Femur (tissue), 1 donor: ENCODE measurements around the gene PRKCH.
A peak's percentile ranks its signal among the peaks of the same experiment; 100 is the strongest.

Experiments
- DNase-seq: peaks from one replicate; pipeline ENCODE4 v3.0.0-alpha.2; 2017

The PRKCH gene

DNA sequence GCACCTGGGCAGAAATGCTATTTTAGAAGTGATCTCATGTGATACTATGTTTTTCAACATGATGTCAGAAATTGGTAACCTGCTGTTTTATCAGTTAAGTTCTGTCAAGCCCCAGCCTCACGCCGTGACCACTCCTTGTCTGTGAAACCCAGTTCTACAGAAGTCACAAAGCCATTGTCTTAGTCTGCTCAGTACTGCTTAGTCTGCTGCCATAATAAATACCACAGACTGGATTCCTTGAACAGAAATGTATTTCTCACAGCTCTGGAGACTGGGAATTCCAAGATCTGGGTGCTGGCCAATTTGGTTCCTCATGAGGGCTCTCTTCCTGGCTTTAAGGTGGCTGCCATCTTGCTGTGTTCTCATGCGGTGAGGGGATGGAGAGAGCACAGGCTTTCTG lies 176.9 kb downstream of the PRKCH start:
- no peak for DNase-seq

DNA sequence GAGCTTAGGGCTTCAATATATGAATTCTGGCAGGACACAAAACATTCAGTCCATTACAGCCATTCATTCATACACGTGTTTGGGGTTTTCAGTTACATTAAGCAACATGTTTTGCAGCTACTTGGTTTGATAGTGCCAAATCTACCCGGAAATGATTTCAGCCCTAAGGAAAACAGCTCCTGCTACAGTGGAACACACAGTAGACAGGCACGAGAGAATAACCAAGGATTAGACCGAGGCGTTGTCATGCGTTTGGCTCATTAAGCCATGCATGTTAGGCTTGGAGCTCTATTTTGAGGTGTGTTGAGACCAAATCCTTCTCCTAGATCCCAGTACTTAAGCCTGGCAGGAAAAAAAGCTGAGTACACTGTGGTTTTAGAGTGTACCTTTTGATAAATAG lies 177.4 kb downstream of the PRKCH start:
- no peak for DNase-seq

DNA sequence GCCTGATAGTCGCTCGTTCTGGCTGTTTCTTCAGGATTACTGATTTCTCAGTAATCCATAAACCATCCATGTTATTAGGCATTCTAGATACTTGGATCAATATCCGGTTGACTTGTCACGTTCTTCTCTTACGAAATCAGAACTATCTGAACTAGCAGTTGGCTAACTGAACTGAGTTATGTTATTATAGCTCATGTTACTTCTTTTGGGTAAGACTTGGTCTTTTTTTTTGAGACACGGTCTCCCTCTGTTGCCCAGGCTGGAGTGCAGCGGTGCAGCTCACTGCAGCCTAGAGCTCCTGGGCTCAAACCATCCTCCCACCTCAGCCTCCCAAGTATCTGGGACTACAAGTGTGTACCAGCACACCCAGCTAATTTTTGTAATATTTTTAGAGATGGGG lies 178.6 kb downstream of the PRKCH start:
- DNase-seq = no peak

DNA sequence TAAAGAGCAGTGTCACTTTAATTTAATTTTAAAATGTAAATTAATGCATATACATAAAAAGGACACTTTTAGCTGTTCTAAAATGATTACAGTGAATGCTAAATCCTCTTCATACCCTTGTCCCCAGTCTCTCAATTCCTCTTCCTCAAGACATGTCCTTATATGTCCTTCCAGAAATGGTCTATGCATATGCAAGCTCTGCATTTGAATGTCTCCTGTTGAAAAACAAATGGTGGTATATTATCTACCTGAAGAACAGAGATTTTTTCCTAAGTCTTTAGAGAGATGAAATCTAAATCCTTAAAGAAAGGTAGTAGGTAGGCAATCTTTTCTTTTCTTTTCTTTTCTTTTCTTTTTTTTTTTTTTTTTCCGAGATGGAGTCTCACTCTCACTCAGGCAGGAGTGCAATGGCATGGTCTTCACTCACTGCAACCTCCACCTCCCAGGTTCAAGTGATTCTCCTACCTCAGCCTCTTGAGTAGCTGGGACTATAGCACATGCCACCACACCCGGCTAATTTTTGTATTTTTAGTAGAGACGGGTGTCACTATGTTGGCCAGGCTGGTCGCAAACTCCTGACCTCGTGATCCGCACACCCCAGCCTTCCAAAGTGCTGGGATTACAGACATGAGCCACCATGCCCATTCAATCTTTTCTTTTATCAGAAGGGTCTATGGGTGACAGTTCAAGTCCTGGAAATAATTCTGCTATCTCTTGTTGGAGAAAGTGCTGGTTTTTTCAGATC lies 180.5 kb downstream of the PRKCH start:
- no peak for DNase-seq

DNA sequence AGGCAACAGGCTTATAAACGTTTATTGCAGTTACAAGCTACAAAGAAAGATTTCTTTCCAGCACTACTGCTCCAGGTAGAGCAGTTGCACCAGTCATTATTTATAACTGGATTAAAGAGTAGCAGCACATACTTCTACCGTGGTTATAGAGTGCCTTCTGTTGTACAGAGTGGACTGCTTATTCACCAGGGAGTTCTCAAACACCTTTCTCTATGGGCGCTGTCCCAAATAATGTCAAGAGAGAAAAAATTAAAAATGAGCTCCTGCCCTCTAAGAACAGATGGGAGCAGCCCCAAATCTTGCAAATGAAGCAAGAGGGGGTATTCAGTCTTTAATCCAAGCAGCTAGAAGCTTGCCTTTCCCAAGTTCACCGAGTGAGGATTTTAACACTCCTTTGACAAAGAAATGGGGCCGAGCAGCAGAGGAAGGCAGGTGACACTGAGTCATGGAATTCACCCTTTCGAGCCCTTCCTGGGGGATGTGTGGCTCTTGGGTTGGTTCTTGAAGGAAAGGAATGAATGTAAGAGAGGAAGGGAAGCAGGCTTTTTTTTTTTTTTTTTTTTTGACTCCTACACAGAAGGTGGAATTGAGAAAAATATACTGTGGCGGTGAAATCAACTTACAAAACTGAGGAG lies 181.2 kb downstream of the PRKCH start:
- DNase-seq = no peak

DNA sequence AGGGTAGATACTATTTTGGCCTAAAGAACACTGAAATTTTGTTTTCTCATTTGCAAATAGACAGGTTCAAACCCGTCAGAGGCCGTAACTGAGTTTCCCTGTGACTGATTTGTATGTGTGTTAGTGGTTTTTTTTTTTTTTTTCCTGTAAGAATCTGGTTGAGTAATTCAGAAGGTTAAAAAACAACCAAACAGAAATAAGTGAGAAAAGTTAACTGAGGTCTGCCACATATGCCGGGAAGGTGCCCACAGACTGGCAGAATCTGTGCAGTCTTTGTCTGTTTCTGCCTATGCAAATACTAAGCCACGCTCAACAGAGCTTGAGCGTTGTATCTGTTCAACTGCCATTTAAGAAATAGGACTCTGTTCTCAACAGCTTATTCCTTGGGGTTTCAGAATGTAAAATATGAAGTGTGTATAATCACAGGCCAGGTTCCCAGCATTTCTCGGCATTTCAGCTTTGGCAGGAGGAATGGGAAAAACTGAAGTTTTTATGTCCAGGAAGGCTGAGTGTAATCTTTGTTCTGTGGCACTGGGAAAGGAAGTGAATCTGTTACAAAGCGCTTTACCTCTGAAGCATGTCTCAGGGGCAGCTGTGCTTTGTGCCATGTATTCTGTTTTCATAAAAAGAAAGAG lies 181.9 kb downstream of the PRKCH start:
- peak; percentile 80 for DNase-seq

DNA sequence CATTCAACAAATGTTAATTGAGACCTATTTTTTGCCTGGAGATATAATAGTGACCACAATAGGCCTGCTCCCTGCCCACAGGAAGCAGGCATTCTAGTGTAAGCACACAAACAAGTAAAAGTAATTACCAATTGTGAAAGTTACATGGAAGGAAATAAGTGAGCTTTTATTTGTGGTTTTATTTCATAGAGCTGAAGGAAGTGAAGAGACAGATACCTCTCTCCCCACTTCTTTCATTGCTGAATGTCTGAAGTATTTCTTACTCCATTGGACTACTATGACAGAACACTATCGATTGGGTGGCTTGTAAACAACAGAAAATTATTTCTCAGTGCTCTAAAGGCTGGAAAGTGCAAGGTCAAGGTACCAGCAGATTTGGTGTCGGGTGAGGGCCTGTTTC lies 183.5 kb downstream of the PRKCH start:
- DNase-seq = no peak

DNA sequence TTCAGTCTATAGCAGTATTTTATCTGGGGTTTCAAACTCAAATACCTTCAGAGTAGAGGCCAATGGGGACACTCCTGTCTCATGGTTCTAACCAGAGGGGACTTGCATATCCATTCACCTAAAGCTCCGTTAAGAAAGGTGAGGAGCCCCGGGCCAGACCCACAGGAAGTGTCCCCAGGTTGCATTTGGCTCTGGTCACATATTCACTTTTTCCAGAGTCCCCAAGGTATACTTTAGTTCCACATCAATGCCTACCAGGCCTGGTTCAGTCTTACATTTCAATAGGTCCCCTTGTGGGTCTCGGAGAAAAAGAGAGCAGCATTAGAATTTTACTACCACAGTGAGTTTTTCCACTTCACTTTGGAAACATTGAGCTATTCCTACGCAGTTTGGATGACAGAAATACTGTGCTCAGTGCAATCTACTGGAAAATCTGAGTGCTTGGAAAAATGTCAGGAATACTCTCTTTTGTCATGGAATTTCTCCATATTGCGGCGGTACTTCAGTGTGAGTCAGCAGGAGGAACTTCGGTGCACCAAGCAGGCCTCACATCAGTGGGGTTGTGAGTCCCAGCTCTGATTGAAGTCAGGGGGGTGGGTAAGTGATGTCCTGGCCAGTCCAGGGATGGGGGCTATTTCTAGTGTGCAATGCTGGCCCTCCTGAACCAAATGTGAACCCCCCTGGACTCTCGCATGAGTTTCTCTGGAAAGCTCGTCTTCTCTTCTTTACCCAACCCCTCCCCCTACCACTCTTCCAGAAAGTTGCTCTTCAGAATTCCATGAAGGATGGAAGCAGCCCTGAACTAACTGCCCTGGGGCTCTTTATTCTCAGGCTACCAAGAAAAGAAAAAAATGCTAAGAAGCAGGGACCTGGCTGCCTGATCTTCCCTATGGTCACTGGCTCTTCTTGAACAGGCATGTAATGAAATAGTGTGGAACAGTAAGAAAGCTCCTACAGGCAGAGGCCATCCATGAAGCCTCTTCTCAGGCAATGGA lies 184.7 kb downstream of the PRKCH start:
- peak; percentile 71 for DNase-seq

DNA sequence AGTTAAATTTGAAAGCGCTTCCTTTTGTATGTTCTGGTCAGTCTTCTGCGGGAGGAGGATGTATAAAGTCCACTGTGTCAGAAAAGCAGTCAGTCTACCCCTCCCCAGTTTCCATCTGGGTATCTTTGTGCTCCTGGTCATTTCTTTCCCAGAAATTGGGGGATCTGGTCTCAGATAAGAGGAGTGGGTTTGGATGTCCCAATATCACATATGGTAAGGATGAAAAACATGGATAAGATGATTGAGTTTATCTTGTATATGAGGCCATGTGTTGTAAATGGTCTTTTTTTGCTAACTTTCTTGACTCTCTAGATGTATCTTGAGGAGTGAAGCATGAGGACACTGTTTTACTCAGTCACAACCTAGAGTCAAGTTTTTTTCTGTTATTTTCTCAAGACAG lies 187.1 kb downstream of the PRKCH start:
- DNase-seq = no peak

DNA sequence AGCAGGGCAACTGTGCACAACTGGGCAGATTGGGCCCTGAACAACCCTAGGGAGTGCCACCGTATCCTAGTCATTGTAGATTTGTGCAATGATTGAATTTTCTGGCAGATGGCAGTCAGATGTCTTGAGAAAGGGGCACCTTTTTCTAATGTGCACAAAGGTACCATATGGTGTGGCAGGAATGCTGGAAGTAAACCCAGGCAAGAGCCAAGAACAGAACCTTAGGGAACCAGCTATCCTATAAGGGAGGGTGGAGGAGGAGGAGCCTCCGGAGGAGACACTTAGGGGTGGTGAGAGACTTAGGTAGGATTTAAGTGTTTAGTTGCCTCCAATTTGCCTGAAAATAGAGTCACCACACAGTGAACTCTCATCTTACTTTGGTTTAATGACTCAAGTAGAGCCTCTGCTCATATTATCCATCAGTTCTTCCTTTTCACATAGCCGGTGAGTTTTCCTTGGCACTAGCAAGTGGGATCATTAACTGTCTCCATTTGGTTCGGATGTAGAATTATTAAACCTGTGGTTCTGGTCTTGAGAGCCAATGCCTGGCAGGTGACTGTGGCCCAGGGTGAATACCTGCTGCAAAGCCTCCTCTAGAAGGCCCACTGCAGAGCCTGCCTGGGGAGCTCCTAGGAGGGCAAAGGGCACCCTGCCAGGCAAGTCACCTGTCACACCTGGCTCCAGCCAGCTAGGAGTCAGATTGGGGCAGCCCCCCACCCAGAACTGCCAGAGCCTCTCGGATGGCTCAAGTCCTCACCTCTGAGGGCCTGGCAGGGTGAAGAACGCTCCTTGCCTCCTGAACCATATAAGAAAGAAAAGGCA lies 189.6 kb downstream of the PRKCH start:
- no peak for DNase-seq

DNA sequence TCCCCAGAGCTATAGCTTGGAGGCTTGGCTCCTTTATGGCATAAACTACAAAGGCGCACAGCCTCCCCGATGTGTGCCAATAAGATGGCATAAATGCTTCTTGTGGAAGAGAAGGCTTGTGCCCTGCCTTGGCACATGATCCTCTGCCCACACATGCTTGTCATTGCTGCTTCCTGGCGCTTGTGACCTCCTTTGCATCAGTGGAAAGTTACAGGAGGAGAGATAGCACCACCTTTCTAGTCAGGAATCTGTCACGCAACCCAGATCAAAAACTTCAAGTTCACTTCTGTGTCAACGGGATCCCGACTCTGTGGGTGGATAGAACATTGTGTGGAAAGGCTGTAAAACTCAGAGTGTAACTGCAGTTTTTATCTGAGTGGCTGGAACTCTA lies 190.2 kb downstream of the PRKCH start:
- no peak for DNase-seq

DNA sequence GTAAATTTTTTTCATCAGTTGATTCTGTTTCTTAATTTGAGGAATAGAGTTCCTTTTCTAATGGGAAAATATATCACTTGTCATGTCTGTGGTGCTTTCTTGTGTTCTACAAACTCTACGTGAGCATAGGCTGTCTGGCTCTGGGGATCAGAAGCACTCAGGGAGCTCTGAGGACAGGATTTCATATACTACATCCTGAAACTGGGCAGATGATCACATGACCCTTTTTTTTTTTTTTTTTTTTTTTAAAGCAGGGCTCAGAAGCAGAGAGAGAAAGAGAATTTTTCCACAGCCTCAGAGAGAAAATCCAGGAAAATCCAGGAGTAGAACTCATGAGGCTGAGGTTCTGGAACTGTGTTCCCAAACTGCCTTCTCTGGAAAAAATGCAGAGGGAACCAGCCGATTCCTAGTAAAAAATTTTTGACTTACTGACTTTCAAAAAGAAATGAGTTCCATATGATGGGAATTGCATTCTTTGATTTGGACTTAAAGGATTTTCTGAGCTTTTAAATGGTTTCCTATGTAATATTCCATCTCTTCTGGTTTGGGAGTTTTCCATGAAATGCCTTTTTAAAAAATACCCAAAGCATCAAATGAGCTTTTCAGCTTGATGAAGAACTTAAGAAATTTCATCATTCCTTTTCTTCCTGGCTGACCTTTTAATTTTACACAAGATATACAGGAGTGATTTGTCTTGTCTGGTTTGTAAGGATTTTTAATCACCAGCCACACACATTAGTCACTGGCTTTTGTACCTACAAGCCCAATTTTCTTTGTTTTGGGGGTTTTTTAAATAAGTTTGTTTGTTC lies 190.9 kb downstream of the PRKCH start:
- DNase-seq = no peak

DNA sequence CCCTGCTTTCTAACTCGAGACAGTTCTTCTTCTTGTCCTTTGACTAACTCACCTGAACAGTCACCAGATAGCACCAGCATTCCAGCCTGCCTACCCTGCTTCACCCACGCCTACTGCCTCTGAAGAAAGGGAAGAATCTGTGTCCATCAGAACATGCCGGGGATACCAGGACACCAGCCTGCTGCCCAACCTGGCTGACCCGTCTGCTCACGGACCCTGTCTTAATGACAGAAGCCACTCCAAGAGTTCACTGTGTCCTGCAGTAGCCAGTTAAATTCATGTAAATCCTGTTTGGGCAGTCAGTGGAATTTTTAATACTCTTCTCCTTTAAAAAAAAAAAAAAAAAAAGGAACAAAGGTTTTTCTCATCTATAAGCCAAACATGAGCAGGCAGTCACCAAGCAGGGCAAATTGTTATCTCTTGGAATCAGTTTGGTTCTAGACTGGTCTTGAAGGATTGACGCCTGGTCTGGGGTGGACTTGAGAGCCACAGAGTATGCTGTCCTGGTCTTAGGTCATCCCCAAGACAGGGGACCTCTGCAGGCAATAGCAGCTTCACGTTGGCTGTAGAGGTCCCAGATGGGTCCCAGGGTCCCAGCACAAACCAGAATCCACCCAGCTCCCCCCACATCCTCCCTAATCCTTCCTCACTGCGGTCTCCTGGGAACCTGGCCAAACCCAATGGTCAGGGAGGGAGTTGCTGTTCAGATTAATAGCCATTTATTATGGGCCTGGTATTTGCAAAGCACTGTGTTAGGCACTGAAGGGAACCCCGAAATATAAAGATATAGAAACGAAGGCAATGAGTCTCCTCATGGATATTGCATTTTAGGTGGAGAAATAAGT lies 192.8 kb downstream of the PRKCH start:
- DNase-seq = no peak

DNA sequence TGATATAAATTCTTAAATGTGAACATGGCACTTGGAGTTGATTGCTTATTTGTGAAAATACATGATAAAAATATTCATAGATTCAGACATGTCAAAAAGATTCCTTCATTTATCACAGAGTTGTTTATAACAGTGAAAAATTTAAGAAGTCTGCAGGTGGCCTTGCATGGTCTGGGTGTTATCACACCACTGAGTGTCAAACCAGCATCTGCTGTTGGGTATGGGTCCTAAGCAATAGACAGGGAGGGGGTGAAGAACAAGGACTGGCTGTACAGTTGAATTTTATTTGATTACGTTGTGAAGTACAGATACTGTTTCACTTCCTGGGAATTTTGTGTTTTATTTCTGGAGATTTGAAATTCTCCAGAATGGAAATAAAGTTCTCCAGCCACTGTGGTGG lies 193.5 kb downstream of the PRKCH start:
- DNase-seq = no peak

DNA sequence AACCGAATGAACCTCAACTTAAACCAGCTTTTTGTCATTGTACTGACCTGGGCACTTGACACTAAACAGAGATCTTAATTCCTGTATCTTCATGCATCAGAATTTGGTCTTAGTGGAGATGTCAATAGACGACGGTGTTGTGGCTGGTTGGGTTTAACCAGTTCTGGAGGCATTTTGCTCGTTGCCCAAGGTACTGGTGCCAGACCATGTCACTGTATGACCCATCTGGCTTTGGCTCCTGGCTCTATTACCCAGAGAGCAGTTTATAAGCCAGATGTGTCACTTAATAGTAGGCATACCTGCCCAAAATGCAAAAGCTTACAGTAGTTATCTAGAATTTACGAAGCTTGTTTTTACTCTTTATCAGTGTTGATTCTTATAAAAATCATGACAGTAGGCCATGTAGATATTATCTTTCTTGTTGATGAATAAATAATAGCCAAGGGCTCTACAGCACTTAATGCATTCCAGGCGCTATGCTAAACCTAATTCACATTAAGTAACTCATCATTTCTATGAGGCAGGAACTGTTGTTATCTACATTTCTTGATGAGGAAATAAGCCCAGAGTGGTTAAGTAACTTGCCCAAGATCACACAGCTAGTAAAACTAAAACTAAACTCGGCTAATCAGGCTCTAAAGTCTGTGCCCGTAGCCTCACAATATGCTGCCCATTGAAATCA lies 194.2 kb downstream of the PRKCH start:
- DNase-seq = no peak

DNA sequence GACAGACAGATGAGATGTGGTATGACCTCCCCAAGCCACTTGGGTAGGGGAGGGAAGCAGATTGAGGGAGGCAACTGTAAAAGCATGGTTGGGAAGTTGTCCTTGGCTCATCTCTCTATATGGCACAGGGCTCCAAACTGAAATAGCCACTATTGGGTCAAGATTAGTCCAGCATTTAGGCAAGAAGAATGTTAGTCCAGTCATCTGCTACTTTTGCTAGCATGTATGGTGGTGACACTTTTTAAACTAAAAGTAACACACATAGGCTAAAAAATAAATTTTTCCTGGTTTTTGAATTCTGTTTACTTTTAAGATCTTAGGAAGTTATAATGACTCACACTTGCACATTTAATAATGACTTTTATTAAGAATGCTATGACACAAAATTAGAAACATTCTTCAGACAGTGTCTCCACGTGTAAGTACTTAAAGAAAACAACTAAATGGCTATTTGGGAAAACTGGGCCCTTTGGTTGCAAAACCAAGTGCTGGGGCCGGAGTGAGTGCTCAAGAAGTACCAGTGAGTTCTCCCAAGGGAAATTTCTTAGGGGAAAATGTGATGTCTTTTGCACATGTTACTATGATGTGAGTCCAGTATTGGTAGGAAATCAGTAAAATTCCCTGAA lies 194.9 kb downstream of the PRKCH start:
- DNase-seq = no peak

DNA sequence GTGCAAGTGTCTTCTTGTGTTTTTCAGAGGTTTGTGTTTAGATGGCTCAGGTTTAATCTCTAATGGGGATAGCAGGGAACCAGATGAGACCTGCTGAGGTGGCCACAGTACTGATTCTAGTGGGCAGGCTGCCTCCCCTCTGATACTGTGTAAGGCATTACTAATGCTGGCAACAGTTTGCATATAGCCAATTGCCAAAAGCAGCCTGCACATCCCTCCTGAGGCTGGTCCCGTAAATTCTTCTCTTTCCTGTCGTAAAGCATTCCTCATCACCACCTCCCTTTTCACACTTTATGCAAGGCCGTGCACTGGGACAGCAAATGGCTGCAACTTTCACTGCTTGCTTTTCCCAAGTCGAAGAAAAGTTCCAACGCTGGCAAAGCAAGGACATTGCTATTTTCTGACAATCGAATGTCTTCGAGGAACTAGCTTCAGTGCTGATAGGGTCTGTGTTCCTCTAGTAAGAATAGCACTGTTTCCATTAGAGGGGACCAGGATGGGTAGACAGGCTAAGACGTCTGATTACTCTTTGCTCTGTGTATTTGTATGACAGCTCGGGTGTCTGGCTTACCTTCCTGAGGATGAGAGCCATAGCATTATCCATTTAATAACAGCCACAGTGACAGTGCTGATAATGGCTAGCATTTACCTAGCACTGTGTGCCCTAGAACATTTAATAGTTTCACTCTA lies 195.7 kb downstream of the PRKCH start:
- peak; percentile 55 for DNase-seq

DNA sequence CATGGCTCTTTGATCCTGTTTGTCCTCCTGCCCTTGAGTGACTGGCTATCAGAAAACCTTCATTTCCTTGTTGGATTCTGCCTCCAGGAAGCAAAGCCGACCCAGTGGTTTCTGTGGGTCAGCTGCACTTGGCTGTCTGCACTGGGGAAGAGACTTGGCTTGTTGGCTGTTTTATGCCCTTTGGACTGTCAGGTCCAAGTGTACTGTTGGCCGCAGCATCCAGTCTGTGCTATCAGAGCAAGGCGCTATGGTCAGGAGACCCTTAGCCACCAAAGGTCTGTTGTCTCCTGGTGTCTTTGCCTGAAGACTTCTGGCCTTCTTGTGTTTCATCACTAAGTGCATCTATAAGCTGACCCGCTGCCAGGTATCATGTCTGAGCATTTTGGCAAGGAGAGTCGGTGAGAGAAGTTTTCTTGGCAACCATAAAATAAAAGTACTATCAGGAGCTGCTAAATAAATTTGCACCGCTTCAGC lies 196.6 kb downstream of the PRKCH start:
- no peak for DNase-seq
